ENCODE data around the gene NOL4L. TPM values are rescaled to one million over a fixed set of nuclear protein-coding genes. Genes with fewer than 3 reads are reported as not detected.

The NOL4L gene
- total RNA-seq, 2 donors from 2014 or later, result 39.6 to 50.7 TPM

- peaks cover 2% of the 10 kb centered on the region for H3K4me1 Mint-ChIP-seq
- no peaks in the 10 kb centered on the region for H3K27me3 ChIP-seq (ENCODE audit: control insufficient read depth, insufficient read depth, low read length, poor library complexity, severe bottlenecking)
- 72 to 75% methylated on average over 3 to 5 of the region's 5 CpGs for WGBS, 2 experiments (ENCODE audit: insufficient coverage in 1 of 2, insufficient read length in 1 of 2)
- peaks cover 8% of the 10 kb centered on the region for H3K27me3 Mint-ChIP-seq (ENCODE audit: insufficient read depth)
- H3K27ac Mint-ChIP-seq, result no peak overlapping the region
- no peak overlapping the region for H3K4me3 Mint-ChIP-seq
- no peak for TF ChIP-seq CTCF (conservative IDR thresholded peaks at IDR 0.05)
- H3K36me3 ChIP-seq (ENCODE audit: control insufficient read depth, insufficient read depth, low read length), result no peaks in the 10 kb centered on the region
- no peaks in the 10 kb centered on the region for H3K4me1 ChIP-seq (ENCODE audit: control insufficient read depth, insufficient read depth, low read length)
- no peak overlapping the region for H3K27ac ChIP-seq (ENCODE audit: low read depth, low read length)
- DNase-seq, result no peak
- no peaks in the 10 kb centered on the region for H3K9me3 ChIP-seq (ENCODE audit: control insufficient read depth, low read length)
- H3K9me3 Mint-ChIP-seq, result peaks cover 4% of the 10 kb centered on the region
- H3K9ac ChIP-seq (ENCODE audit: extremely low read depth, low read length, poor library complexity, severe bottlenecking), result no peak overlapping the region
- no peaks in the 10 kb centered on the region for H3K36me3 Mint-ChIP-seq (ENCODE audit: low read depth)
- no peak overlapping the region for H3K4me3 ChIP-seq (ENCODE audit: low read length)
Measured at GRCh38 chr20:32544260-32544722, 40.8 kb downstream of the NOL4L start.

DNA sequence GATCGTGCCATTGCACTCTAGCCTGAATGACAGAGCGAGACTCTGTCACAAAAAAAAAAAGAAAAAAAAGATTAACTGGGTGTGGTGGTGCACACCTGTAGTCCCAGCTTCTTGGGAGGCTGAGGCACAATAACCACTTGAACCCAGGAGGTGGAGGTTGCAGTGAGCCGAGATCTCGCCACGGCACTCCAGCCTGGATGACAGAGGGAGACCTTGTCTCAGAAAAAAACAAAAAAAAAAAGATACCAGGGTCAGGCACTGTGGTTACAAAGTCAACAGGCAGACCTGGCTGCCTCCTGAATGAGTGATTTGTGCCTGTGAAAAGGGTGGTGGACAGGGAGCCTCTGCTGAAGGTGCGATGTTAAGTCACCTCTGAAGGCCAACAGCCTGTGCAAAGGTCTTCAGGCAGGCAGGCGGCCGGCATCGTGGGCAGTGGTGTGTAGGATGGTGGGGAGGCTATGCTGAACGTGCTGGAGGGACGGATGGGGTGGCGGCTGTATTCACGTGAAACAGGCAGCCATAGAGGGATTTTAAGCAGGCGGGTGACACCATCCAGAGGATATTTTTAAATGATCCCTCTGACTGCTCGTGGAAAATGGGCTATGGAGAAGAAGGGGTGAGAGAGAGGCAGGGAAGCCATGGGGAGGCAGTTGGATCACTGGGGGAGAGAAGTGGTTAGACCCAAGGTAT, 41.4 kb downstream of the NOL4L start:
- H3K27me3 ChIP-seq (ENCODE audit: control insufficient read depth, insufficient read depth, low read length, poor library complexity, severe bottlenecking), result no peaks in the 10 kb centered on the region
- 92 to 96% methylated on average over 4 to 15 of the region's 15 CpGs for WGBS, 2 experiments (ENCODE audit: insufficient coverage in 1 of 2, insufficient read length in 1 of 2)
- Mint-ChIP-seq H3K4me3 (no peak overlapping the region), H3K27me3 (ENCODE audit: insufficient read depth) (peaks cover 10% of the 10 kb centered on the region), H3K4me1 (peaks cover 2% of the 10 kb centered on the region), H3K9me3 (no peaks in the 10 kb centered on the region), H3K36me3 (ENCODE audit: low read depth) (no peaks in the 10 kb centered on the region), H3K27ac (no peak overlapping the region)
- no peak for TF ChIP-seq CTCF (conservative IDR thresholded peaks at IDR 0.05)
- no peak overlapping the region for H3K9ac ChIP-seq (ENCODE audit: extremely low read depth, low read length, poor library complexity, severe bottlenecking)
- no peaks in the 10 kb centered on the region for H3K36me3 ChIP-seq (ENCODE audit: control insufficient read depth, insufficient read depth, low read length)
- no peak overlapping the region for H3K4me3 ChIP-seq (ENCODE audit: low read length)
- no peak overlapping the region for H3K27ac ChIP-seq (ENCODE audit: low read depth, low read length)
- no peak for DNase-seq
- H3K9me3 ChIP-seq (ENCODE audit: control insufficient read depth, low read length), result no peaks in the 10 kb centered on the region
- no peaks in the 10 kb centered on the region for H3K4me1 ChIP-seq (ENCODE audit: control insufficient read depth, insufficient read depth, low read length)

DNA sequence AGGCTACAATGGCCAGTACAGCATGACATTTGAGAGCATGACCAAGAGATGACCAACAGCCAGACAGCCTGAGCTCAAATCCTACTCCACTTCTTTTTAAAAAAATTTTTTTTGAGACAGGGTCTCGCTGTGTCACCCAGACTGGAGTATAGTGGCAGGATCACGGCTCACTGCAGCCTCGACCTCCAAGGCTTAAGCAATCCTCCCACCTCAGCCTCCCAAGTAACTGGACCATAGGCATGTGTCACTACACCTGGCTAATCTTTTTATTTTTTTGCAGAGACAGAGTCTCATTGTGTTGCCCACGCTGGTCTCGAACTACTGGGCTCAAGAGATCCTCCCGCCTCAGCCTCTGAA, 42.9 kb downstream of the NOL4L start:
- TF ChIP-seq CTCF (conservative IDR thresholded peaks at IDR 0.05), result no peak
- Histone ChIP-seq H3K27ac (ENCODE audit: low read depth, low read length) (peak overlapping the region; percentile 83), H3K4me1 (ENCODE audit: control insufficient read depth, insufficient read depth, low read length) (peaks cover 2% of the 10 kb centered on the region), H3K36me3 (ENCODE audit: control insufficient read depth, insufficient read depth, low read length) (no peaks in the 10 kb centered on the region), H3K27me3 (ENCODE audit: control insufficient read depth, insufficient read depth, low read length, poor library complexity, severe bottlenecking) (peaks cover 4% of the 10 kb centered on the region), H3K9ac (ENCODE audit: extremely low read depth, low read length, poor library complexity, severe bottlenecking) (no peak overlapping the region), H3K4me3 (ENCODE audit: low read length) (no peak overlapping the region), H3K9me3 (ENCODE audit: control insufficient read depth, low read length) (no peaks in the 10 kb centered on the region)
- Mint-ChIP-seq H3K9me3 (no peaks in the 10 kb centered on the region), H3K4me1 (peaks cover 9% of the 10 kb centered on the region), H3K36me3 (ENCODE audit: low read depth) (no peaks in the 10 kb centered on the region), H3K27me3 (ENCODE audit: insufficient read depth) (peaks cover 21% of the 10 kb centered on the region), H3K27ac (no peak overlapping the region), H3K4me3 (no peak overlapping the region)
- 90 to 100% methylated on average over 6 of the region's 6 CpGs for WGBS, 2 experiments (ENCODE audit: insufficient coverage in 1 of 2, insufficient read length in 1 of 2)
- DNase-seq, result no peak

All from endodermal cell (in vitro differentiated cells).